Epidermal melanocyte (primary cell): ENCODE results near the gene NMD3.
"Not testable (repeated sequence)": the region's sequence is repeated elsewhere in the genome, so short reads cannot be mapped to it uniquely, and the experiment has no call there.

ENCODE experiments used
- DNase-seq: peaks from one replicate; pipeline ENCODE4 v3.0.0; 2011; ENCODE audit warnings: low spot score; ENCODE audit not compliant: insufficient read length

The NMD3 gene

DNA sequence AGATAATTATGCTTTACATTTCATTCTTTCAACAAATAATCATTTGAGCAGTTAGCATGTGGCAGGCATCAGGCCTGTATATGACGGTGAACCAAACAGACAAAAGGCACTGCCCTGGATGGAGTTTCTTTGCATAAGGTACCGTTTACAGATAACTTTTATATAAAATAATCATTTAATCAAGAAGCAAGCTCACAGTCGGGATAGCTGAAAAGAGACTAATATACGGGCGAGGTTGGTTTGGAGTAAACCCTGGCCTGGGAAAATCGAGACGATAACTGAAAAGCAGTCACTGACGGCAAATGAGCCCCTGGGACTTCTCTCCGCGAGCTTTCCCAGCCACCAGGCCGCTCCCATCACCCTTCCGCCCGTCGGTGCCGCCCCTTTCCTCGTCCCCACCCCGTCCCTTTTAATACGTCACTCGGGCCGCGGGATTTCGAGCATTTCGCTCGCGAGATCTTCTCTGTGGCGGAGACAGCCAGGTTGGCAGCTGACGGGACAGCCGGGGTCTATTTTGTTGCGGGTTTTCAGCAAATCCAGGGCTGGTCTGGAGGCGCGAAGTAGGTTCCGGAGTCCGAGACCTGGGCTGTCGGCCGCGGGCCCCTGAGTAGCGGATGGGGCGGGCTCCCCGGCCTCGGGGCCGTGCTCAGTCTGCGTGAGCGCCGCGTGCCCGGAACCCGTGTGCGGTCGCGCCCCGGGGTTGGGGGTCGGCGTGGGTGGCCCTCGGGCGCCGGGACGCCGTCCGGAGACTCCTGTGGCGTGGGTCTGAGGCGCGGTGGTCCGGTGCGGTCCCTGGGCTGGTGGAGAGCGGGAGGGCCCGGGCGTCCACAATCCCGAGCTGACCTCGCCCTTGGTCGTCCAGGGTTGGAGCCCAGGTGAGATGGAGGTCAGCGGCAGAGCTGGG is at the start of gene NMD3:
Gene NMD3, plus strand, starts transcription at position 462 of the 904 bp plus-strand sequence. CDS start 703 bp downstream, outside the sequence.
- peak; percentile 85 for DNase-seq

DNA sequence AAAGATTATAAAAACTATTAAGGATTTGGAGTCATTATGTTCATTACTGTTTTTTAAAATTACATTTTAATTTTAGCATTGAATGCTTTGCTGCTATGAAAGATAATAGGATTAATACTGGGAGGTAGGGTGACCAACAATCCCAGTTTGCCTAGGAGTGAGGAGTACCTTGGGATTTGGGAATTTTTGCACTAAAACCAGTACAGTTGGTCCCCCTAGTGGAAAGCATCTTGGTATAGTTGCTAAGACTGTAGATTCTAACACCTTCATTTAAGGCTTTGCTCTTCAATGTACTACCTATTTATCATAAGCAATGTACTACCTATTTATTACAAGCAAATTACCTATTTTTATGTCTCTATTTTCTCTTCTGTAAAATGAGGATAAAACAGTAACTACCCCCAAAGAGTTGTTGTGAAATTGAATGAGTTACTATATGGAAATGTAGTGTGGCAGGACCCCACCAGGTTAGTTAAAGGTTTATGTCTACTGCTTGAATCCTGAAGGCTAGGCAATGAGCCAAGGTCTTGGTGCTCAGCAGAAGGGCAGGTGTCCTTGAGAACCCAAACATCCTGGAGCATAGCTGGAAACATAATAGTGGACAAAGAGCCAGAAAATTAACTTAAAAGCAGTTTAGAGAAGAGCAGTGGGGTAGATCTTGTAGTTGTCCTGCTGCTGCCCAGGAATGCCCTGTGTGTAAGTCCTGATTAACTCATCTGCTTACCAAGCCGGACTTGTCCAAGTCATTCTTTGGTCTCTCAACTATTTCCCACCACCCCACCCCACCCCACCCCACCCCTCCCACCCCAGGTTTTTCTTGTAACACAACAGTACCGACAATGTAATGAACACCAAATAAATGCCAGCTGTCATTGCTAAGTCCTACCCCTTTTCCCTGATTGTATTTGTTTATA is 49.2 kb upstream of the NMD3 start:
- no peak for DNase-seq

DNA sequence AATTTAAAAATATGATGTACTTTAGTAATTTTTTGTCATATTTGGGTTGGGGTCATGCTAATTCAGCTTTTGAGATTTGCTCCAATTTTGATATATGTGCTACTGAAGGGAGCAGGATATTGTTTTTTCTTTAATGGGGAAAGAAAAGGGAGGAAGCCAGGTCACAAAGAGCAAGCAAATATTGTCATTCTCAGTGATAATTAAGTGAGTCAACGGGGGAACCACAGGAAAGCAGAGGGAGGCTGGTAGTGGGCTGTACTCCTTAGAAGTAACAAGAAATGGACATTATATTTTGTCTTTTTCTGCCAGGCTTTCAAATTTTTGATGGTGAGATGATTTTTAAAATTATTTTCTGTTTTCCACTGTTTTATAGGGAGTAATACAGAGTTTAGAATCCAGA is 45.6 kb upstream of the NMD3 start:
- DNase-seq, result no peak

DNA sequence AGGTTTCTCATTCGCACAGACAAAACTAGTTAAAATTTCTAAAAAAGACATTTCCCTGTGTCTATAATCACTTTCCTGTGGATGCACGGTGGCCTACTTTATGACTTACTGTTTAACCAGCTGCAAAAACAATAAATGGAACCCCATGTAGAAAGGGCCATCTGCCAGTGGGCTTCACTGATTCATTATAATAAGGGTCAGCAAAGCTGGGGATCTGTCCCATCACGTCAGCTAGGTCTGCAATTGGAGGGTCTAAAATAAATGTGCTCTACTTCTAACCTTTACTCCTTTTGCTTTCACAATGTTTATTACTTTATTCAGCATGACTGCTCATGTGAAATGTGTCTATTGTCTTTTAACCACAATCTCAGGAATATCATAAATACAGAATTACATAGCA is 43.1 kb upstream of the NMD3 start:
- DNase-seq, result no peak

DNA sequence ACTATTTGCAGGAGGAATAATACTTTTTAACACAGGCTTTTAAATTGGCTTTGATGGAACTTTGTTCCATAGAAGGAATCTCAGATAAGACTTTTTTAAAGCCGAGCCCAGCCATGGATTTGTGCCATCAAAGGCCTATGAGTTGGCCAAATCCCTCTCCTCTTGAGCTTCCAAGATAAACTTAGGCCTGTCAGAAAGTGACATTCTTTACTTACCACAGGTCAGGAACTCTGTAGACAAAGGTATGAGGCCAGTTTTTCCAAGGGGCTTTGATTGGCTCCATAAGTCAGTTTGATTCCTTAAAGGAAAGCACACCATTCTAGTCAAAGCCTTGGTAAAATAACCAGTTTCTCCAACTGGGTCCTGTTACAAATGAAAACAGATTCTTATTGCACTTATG is 39.7 kb upstream of the NMD3 start:
- not testable (repeated sequence) for DNase-seq

DNA sequence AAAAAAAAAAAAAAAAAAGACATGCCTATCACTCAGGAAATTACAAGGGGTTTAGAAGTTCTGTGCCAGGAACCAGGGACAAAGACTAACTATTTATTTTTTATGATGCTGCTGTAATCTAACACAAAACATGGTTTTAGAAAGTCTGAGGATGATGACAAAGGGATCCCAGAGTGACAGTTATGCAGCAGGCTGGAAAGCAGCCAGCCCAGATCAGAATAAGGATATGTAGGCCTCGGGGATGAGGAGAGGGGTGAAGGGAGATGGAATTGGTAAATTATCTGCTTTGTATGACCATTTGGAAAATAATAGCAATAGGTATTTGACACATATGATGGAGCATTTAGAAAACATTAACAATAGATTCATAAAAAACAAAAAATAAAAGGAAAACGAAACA is 34.1 kb upstream of the NMD3 start:
- no peak for DNase-seq

DNA sequence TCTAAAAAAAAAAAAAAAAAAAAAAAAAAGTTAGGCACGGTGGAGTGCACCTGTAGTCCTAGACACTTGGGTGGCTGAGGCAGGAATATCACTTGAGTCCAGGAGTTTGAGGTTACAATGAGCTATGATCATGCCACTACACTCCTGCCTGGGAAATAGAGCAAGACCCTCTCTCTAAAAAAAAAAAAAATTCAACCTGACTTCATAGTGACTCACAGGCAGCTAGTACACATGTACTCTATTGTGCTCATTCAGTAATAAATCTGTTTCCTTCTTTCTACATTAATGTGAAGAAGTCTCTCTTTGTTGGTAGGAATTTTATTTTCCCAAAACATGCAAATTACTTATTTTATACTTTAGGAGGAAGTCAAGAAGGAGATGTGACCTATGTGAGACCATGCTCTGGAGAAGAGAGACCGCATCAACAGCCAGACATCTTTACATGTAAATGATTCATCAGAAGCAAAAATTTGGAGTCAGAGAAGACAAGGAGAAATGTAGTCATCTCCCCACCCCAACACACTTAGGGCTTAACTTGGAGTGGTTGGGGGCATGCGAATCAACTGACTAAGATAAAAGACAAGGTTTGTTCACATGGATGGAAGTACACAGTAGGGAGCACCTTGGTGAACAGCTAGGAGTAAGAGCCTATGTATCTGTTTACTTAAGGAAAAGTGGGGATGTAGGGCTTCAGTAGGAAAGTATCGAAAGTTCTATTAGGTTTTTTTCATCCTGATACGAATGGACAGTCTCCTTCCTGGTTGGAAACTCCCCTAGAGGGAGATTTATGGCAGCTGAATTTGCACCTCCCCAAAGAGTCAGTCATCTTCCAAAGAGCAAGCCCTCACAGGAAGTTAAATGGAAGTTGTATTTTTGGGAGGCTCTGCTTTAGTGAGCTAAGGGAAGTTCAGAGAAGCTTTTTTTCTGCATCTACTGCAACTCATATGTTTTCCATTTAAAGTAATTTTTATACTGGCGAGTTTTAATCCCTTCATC is 23.0 kb upstream of the NMD3 start:
- no peak for DNase-seq

DNA sequence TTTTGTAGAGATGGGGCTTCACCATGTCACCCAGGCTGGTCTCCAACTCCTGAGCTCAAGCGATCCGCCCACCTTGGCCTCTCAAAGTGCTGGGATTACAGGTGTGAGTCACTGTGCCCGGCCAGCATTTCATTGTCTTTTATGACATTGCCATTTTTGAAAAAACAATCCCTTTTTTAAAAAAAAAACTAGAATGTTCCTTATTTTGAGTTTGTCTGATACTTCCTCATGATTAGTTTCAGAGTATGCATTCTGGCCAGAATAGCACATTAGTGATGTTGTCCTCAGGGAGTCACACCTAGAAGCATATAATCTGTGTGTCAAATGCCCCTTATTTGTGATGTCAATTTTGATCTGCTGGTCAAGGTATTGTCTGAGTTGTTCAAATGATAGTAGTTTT is 21.2 kb upstream of the NMD3 start:
- no peak for DNase-seq

DNA sequence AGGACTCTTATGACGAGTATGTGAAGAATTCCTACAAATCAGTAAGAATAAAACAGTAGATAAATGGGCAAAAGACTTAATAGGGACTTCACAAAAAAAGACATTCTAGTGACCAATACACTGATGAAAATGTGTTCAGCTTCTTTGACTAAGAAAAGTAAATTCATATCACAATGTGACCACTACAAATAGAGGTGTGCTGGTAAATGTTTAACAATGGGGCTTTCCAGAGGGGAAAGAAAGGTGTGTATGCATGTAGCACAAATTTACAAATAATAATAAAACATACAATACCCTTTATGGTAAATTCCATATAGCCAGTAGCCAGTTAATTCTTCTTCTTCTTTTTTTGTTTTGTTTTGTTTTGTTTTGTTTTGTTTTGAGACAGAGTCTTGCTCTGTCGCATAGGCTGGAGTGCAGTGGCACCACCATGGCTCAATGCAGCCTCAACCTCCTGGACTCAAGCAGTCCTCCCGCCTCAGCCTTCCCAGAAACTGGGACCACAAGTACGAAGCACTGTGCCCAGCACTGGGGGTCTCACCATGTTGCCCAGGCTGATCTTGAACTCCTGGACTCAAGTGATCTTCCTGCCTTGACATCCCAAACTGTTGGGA is 17.5 kb upstream of the NMD3 start:
- no peak for DNase-seq

DNA sequence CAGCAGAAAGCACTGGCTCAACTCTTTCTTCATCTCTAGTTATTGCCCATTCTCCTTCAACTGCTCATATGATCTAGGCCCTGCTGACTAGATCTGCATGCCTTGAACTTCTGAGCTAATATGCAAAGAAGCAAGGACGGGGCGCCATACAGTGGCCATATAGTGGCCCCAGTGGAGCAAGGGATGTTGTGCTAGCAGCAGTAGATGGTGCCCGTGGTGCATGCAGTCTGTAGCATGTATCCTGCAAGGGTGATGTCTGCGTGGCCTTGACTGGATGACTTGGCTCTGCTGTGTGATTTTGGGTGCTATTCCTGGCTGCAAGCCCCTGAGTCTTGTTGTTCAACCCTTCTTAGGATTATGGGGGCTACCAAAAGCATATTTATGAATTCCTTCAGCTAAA is 12.2 kb upstream of the NMD3 start:
- no peak for DNase-seq

DNA sequence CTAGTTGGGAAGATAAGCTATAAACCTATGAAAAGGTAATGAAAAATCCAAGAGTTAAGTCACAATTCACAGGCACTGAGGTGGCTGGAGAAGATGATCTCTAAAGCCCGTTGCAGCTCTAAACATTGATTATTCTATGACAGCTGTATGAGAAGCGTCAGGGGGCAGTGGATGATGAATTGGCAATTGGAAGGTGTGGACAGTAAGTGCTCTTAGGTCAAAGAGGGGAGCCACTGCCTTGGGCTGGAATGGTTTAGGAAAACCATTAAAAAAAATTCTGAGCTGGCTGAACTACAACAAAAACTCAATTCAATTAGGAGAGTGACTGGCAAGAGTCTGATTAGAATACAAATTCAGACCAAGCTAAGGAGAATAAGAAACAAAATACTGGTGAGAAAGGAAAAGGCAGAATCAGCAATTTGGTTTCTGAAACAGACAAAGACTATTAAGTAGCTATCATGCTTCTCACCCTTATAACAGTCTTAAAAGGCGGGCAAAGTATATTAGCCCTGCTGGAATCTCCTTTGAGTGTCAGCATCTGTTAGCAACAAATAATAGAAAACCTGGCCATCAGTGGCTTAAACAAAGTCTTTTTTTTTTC is 8.8 kb upstream of the NMD3 start:
- DNase-seq, result no peak

DNA sequence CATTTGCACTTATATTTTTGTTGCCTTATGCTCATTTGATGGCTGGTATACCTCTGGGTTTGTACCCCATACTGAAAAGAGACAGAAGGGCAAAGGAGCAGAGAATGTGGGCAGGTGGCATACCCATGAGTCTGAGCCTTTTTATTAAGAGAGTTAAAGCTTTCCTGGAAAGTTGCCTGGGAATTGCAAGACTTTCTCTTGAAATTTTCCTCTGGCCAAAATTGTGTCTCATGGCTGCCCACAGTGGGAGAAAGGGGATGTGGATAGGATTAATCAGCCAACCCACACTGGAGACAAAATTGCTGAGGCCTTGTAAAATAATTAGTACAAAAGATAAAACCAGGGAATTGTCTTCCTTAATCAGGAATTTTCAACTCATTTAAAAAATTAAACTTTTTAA is 8.2 kb upstream of the NMD3 start:
- no peak for DNase-seq

DNA sequence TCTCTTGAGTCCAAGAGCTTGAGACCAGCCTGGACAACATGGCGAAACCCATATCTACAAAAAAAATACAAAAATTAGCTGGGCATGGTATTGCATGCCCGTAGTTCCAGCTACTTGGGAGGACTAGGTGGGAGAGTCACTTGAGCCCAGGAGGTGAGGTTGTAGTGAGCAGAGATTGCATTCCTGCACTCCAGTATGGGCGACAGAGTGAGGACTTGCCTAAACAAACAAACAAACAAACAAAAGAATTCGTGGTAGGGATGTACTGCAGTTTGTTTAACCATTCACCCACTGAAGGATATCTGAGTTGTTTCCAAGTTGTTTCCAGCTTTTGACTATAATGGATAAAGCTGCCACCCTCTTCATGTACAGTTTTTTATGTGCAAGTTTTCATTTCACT is 7.5 kb upstream of the NMD3 start:
- DNase-seq, result no peak

DNA sequence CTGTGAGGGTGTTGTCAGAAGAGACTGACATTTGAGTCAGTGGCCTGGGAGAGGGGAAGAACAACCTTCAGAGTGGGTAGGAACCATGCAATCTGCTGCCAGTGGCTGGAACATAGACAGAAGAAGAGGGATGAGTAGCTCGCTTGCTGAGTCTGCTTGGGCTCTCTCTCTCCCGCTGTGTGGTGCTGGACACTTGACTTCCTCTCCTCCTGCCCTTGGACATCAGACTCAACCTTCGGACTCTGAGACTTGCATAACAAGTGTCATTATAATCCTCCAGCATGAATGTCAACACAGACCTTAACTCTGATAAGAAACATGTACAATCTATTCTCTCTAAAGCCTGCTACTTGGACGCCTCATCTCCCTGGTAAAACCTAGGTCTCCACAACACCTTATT is 5.9 kb upstream of the NMD3 start:
- DNase-seq, result no peak

DNA sequence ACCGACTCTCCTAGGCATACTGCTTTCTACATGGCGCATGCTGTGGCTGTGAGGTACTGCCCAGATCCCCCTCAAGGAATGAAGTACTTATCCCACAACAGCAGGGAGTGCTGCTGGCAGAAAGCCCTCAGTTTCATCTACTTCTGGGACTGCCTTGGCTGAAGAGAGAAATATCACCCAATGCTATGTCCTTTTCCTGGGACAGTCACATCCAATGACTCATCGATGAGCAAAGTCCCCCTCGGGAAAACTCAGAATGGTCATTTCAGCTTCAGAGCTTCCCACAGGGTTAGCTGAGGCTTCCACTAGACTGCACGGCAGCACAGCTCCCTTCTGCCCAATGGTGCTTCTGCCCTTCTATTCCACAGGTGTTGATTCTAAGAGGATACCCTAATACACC is 3.6 kb upstream of the NMD3 start:
- DNase-seq, result no peak

DNA sequence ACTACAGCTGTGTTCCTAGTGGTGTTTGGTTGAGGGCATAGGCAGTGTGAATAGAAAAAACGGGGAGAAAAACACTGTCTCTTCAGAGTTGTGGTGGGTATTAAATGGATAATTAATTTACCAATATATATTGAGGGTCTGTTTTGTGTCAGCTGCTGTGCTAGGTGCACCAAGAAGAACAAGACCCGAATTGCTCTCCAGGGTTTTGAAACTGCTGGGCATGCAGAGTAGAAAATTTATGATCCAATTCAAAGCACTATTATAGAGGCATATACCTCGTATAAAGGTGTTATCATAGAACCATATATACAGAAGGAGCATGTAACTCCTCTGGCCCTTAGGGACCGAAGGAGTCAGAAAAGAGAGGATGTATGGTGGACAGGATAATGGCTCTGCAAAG is 1.6 kb upstream of the NMD3 start:
- no peak for DNase-seq

DNA sequence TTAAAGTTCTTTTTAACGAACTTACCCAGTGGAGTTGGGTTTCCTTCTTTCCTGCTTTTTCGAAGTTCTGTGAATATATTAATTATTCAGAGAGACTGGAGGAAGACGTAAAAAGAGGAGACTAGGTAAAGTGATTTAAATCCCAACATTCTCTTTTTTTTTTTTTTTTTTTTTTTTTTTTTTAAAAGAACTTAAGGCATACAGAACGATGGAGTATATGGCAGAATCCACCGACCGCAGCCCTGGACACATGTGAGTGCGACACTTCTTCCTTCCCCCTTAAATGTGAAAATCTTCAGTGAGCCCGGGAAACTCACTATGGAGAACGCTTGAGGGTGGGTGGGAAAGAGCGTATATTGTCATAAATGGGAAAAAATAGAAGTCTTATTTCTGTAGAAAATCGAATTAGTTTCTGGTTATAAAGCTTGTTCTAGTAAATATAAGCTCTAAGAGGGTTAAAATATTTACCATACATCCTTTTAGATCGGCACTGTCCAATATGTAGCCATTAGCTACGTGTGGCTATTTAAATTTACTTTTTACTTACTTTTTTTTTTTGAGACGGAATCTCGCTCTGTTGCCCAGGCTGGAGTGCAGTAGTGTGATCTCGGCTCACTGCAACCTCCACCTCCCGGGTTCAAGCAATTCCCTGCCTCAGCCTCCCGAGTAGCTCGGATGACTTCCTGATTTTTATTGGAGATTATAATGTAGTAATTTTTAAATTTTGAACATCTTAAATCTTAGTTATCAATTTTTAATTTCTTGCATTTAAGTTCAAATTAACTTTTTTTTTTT is 892 bp downstream of the NMD3 start:
- no peak for DNase-seq

DNA sequence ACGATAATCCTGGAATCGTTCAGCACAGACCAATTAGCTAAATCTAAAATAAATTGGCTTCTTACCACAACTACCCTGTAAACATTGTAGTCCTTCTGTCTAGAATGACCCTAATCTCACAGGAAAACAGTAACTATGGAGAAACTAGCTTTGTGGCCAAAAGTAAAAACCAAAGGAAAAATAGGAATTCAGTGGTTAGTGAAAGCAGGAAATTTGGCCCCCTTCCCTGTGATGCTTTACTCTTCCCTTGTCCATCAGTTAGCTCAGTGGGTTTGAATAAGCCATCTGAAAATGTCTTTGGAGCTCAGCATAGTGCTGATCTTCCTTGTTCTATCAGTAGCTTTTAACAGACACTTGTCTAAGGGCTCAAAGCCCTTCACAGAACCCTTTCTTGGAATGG is 1.6 kb downstream of the NMD3 start:
- no peak for DNase-seq

DNA sequence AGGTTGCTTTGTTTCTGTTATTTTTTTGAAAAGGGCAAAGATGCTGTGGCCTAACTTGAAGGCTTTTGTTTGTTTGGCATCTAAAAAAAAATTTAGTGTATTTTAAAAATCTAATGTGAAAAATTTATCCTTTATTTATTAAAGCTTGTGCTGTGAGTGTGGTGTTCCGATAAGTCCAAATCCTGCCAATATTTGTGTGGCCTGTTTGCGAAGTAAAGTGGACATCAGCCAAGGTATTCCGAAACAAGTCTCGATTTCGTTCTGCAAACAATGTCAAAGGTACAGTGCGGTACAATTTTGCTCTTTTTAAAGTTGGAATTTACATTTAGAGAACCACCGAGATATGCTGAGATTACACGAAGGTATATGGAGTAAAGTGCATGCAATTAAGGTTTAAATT is 3.7 kb downstream of the NMD3 start:
- no peak for DNase-seq
